GM23338 (cell line): ENCODE results near the gene DZIP1. TPM values are rescaled to one million over a fixed set of nuclear protein-coding genes. Genes with fewer than 3 reads are reported as not detected.

Experiments
- ATAC-seq: fragments of 200-7000 bp; cut with Tn5 transposase; 3 replicates; pipeline ENCODE4 v1.9.1; 2020
- DNase-seq: peaks from one replicate; pipeline ENCODE4 v3.0.0-alpha.2; 2015; ENCODE audit warnings: low spot score
- H2AFZ ChIP-seq: fragments of 200-600 bp; sonication (generic); 2 replicates; pipeline ENCODE4 v1.8.0; 2016; ENCODE audit warnings: antibody characterized with exemption, mild to moderate bottlenecking, moderate library complexity
- H3F3A ChIP-seq: fragments of 200-600 bp; sonication (generic); replicated peaks from 2 replicates; pipeline ENCODE4 v1.8.0; 2017; ENCODE audit warnings: antibody characterized with exemption, mixed run types, low read depth
- H3K27ac ChIP-seq: fragments of 200-600 bp; sonication (generic); 2 replicates; pipeline ENCODE4 v1.6.1; 2016; ENCODE audit warnings: low read depth
- H3K27me3 ChIP-seq: fragments of 200-600 bp; sonication (generic); 2 replicates; pipeline ENCODE4 v1.8.0; 2016; ENCODE audit warnings: mild to moderate bottlenecking, mixed run types, moderate library complexity; ENCODE audit not compliant: insufficient read depth
- H3K36me3 ChIP-seq: fragments of 200-600 bp; sonication (generic); 2 replicates; pipeline ENCODE4 v1.8.0; 2016; ENCODE audit warnings: mild to moderate bottlenecking; ENCODE audit not compliant: insufficient read depth
- H3K4me1 ChIP-seq: fragments of 200-600 bp; sonication (generic); 2 replicates; pipeline ENCODE4 v1.8.0; 2016; ENCODE audit warnings: mild to moderate bottlenecking, moderate library complexity; ENCODE audit not compliant: insufficient read depth
- H3K4me2 ChIP-seq: fragments of 200-600 bp; sonication (generic); 2 replicates; pipeline ENCODE4 v1.7.1; 2017; ENCODE audit warnings: mixed run types
- H3K4me3 ChIP-seq: fragments of 200-600 bp; sonication (generic); 2 replicates; pipeline ENCODE4 v1.6.1; 2016; ENCODE audit warnings: mixed run types
- H3K79me2 ChIP-seq: fragments of 200-600 bp; sonication (generic); replicated peaks from 2 replicates; pipeline ENCODE4 v1.8.0; 2017; ENCODE audit warnings: mild to moderate bottlenecking; ENCODE audit not compliant: insufficient read depth
- H3K9me2 ChIP-seq: fragments of 200-600 bp; sonication (generic); 2 replicates; pipeline ENCODE4 v1.8.0; 2017; ENCODE audit not compliant: insufficient read depth
- H4K20me1 ChIP-seq: fragments of 200-600 bp; sonication (generic); replicated peaks from 2 replicates; pipeline ENCODE4 v1.8.0; 2017; ENCODE audit warnings: mild to moderate bottlenecking; ENCODE audit not compliant: insufficient read depth
- H3K27ac Mint-ChIP-seq: 2 replicates; pipeline ENCODE4 v1.8.0; 2020; ENCODE audit warnings: inconsistent platforms, mild to moderate bottlenecking, moderate library complexity, mixed read lengths
- H3K27me3 Mint-ChIP-seq: 3 replicates; pipeline ENCODE4 v1.8.0; 2022; ENCODE audit warnings: low read depth, mild to moderate bottlenecking, moderate library complexity, mixed read lengths, inconsistent platforms; ENCODE audit not compliant: insufficient read depth, poor library complexity
- H3K36me3 Mint-ChIP-seq: 3 replicates; pipeline ENCODE4 v1.8.0; 2021; ENCODE audit warnings: low read depth, mild to moderate bottlenecking, inconsistent platforms, moderate library complexity, mixed read lengths
- H3K4me1 Mint-ChIP-seq: 3 replicates; pipeline ENCODE4 v1.8.0; 2020; ENCODE audit warnings: mild to moderate bottlenecking, inconsistent platforms, mixed read lengths
- H3K4me3 Mint-ChIP-seq: 3 replicates; pipeline ENCODE4 v1.8.0; 2021; ENCODE audit warnings: moderate library complexity, mild to moderate bottlenecking, inconsistent platforms, mixed read lengths
- H3K9me3 Mint-ChIP-seq: 3 replicates; pipeline ENCODE4 v1.8.0; 2020; ENCODE audit warnings: moderate library complexity, mild to moderate bottlenecking, inconsistent platforms, mixed read lengths
- CREB1 ChIP-seq: fragments of 250-450 bp; sonication (Bioruptor Pico); IDR thresholded peaks from 2 replicates; pipeline ENCODE4 v1.5.0; 2020; ENCODE audit warnings: low read depth, mild to moderate bottlenecking, moderate library complexity
- CTCF ChIP-seq, 2 experiments: fragments of 200-600 bp in 1 of 2; sonication (generic) in 1 of 2; conservative IDR thresholded peaks; 2 replicates each; pipeline versions ENCODE4 v1.5.1 to v1.6.1; 2016 to 2017; ENCODE audit warnings: antibody characterized with exemption in 2 of 2, low read depth in 2 of 2, mild to moderate bottlenecking in 2 of 2, moderate library complexity in 1 of 2
- ETS1 ChIP-seq: IDR thresholded peaks from 2 replicates; pipeline ENCODE4 v1.6.1; 2016; ENCODE audit warnings: antibody characterized with exemption
- EZH2 ChIP-seq: fragments of 200-600 bp; sonication (generic); IDR thresholded peaks from one replicate; pipeline ENCODE4 v1.8.0; 2017; ENCODE audit warnings: antibody characterized with exemption, mild to moderate bottlenecking, low read depth; ENCODE audit not compliant: unreplicated experiment
- EZH2phosphoT487 ChIP-seq: fragments of 200-600 bp; sonication (generic); IDR thresholded peaks from one replicate; pipeline ENCODE4 v1.8.1; 2018; ENCODE audit warnings: antibody characterized with exemption; ENCODE audit not compliant: unreplicated experiment
- JUNB ChIP-seq: IDR thresholded peaks from one replicate; pipeline ENCODE4 v1.6.1; 2016; ENCODE audit warnings: antibody characterized with exemption; ENCODE audit not compliant: unreplicated experiment
- NANOG ChIP-seq: IDR thresholded peaks from 2 replicates; pipeline ENCODE4 v1.6.1; 2016; ENCODE audit warnings: antibody characterized with exemption, borderline replicate concordance
- POLR2AphosphoS5 ChIP-seq: IDR thresholded peaks from 2 replicates; pipeline ENCODE4 v1.6.1; 2016; ENCODE audit warnings: antibody characterized with exemption, low read depth
- REST ChIP-seq: IDR thresholded peaks from one replicate; pipeline ENCODE4 v1.6.1; 2018; ENCODE audit warnings: antibody characterized with exemption; ENCODE audit not compliant: unreplicated experiment
- STAT1 ChIP-seq: IDR thresholded peaks from one replicate; pipeline ENCODE4 v1.6.1; 2016; ENCODE audit warnings: antibody characterized with exemption; ENCODE audit not compliant: unreplicated experiment
- ZNF114 ChIP-seq: fragments of 250-450 bp; sonication (Bioruptor Pico); IDR thresholded peaks from 2 replicates; pipeline ENCODE4 v1.5.0; 2020; ENCODE audit warnings: mild to moderate bottlenecking, moderate library complexity
- ZNF331 ChIP-seq: fragments of 250-450 bp; sonication (Bioruptor Pico); IDR thresholded peaks from 2 replicates; pipeline ENCODE4 v1.5.0; 2020; ENCODE audit warnings: low read depth, mild to moderate bottlenecking, moderate library complexity
- ZNF462 ChIP-seq: fragments of 250-450 bp; sonication (Bioruptor Pico); IDR thresholded peaks from 2 replicates; pipeline ENCODE4 v1.5.0; 2020; ENCODE audit warnings: mild to moderate bottlenecking, moderate library complexity
- polyA plus RNA-seq: library from polyadenylated mRNA; unstranded; fragments of >200 nt; fragmentation: Nextera tagmentation; extraction: Ambion mirVana; gene quantifications from 2 replicates; pipeline ENCODE4 v1.2.1, GENCODE V29; 2016
- total RNA-seq: library from RNA; depleted of rRNA; stranded (reverse); fragments of >200 nt; shearing (Covaris generic); gene quantifications from 2 replicates; pipeline ENCODE4 v1.2.3, GENCODE V29; 2014

Gene DZIP1
- total and polyA plus RNA-seq, 2 experiments from 2014 or later, result 10.6 to 24.2 TPM

- Mint-ChIP-seq H3K4me1 (peaks cover 21% of the 10 kb centered on the region), H3K9me3 (no peaks in the 10 kb centered on the region; the same call in 2 of the 3 replicates), H3K4me3 (peak overlapping the region; percentile 89), H3K27ac (no peak overlapping the region), H3K36me3 (peaks cover 16% of the 10 kb centered on the region), H3K27me3 (peaks cover 11% of the 10 kb centered on the region)
- Histone ChIP-seq H4K20me1 (no peaks in the 10 kb centered on the region), H3K36me3 (no peaks in the 10 kb centered on the region), H3K27ac (no peak overlapping the region), H2AFZ (peak overlapping the region; percentile 89), H3K4me2 (peak overlapping the region; percentile 92), H3K4me3 (peak overlapping the region; percentile 80), H3K4me1 (peaks cover 15% of the 10 kb centered on the region), H3K27me3 (peaks cover 21% of the 10 kb centered on the region), H3F3A (no peaks in the 10 kb centered on the region), H3K9me2 (no peaks in the 10 kb centered on the region), H3K79me2 (0 out of 2 replicates have a peak, but pooled peaks cover 5% of the 10 kb centered on the region)
- ATAC-seq, result peak; percentile 45
- no peak for TF ChIP-seq CTCF (conservative IDR thresholded peaks at IDR 0.05; ENCODE audit: low read depth in 2 of 2)
- TF ChIP-seq ETS1, result no peak
- no peak for TF ChIP-seq CREB1 (CRISPR knock-in tag)
- no peak for TF ChIP-seq ZNF462 (CRISPR knock-in tag)
- TF ChIP-seq JUNB, result no peak
- no peak; the same call in 1 of the 2 replicates for TF ChIP-seq POLR2AphosphoS5
- no peak for TF ChIP-seq REST
- TF ChIP-seq STAT1, result no peak
- TF ChIP-seq NANOG, result no peak
- no peak for TF ChIP-seq EZH2
- TF ChIP-seq EZH2phosphoT487, result no peak
- no peak for TF ChIP-seq ZNF331
- TF ChIP-seq ZNF114, result no peak
- DNase-seq, result peak; percentile 69
These were observed 439 bp downstream of the DZIP1 start for GRCh38 chr13:95643936-95644598.
